Hematopoietic multipotent progenitor cell treated with erythropoietin and hydrocortisone succinate and interleukin-3 and kit ligand, for 6 days (in vitro differentiated cells): ENCODE results near the gene RUNX2.

Experiments used
- DNase-seq: peaks from one replicate; pipeline ENCODE4 v3.0.0-alpha.2; 2015

The RUNX2 gene

DNA sequence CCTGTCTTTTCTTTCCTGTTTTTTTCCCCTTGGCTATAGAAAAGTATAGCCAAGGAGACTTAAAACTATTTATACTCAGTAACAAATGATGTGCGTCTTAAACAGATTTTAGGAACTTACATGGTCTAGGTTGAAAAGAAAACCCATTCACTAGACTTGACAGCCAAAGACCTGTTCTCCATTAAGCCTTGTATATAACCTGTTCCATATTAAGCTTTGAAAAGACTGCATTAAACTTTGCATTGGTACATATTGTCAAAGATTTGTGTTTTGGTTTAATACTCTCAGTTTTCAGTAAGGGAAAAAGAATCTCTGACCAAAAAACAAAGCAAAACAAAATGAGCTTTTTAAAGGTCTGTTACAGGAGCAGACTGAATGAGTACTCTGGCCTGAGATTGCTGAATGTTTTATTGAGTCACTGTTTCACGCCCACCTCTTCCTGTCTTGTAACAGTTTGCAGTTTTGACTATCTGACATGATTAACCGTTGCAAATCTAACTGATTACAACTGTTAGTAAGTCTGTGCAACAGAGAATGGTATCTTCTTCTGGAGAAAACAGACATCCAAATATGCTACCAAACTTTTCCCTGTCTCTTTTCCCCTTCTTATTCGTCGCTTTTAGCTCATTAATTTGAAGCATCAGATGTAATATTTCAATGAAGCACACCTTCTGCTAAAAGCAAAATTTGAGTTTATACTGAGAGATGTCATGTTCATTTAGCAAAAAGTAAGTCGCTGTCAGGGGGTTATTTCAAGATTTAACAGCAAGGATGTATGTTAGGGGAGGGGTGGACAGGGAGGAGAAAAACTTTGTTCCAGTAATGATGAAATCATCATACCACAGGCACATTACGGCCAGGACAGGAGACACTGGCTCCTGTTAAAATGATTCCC is 108.7 kb downstream of the RUNX2 start:
- peak; percentile 81 for DNase-seq

DNA sequence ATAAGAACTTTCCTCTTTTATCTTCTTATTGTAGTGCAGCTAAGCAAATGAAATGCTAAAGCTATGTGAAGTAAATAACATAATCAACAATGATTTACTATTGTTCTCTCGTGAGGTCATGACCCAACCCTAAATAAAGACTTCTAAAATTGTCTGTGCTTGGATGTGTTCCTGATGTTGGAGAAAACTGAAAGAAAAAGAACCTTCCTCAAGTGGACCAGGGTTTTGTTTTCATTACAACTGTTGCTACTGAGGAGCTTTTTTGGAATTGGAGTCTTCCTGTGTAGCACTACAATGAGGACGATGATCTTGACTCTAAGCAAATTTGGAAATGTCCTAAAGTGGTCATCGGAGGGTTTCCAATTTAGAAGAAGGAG is 109.3 kb downstream of the RUNX2 start:
- no peak for DNase-seq

GRCh38 chr6:45438151-45438550 is 110.0 kb downstream of the RUNX2 start:
- no peak for DNase-seq

GRCh38 chr6:45438849-45439406 is 110.8 kb downstream of the RUNX2 start:
- DNase-seq, result no peak

- DNase-seq, result no peak
These were observed 111.3 kb downstream of the RUNX2 start for GRCh38 chr6:45439459-45439858.

GRCh38 chr6:45439861-45440388 is 111.8 kb downstream of the RUNX2 start:
- no peak for DNase-seq

DNA sequence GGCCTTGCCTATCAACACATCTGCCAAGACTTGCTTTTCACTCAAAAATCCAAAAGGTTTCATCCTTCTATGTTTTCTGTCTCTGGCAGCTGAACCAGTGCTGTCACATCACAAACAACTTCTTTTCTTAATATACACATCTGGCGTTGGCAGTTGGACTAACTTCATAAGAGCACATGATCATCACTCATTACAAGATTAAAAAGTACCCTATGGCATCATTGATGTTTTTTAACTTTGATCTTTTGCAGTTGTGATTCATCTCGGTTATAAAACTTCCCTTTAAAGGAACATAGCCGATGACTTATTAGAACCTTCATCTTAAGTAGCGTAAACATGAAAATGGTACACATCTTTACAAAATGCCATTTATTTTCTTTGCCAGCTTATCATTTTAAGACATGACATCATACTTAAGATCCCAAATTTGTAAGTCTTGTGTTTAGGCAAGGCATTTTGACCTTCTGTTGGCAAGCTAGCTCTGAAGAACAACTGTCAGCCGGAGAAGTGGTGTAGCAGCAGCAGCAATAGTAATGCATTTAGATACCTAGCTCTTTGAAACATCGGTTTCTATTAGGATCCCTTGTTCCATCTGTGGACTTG is 113.8 kb downstream of the RUNX2 start:
- DNase-seq, result no peak

DNA sequence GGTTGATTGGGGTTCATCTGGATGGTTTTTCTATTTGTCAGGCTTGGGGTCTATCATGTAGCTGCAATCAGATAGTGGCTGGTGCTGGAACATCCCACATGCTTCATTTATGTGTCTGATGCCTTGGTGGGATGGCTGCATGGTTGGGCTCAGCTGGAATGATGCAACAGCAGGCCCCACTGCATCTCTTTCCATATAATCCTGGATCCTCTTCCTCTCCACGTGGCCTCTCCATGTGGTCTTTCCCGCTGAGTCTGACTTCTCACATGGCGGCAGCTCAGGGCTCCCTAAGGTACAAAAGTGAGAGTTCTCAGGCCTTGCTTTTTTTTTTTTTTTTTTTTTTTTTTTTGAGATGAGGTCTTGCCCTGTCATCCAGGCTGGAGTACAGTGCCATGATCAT is 114.6 kb downstream of the RUNX2 start:
- no peak for DNase-seq

DNA sequence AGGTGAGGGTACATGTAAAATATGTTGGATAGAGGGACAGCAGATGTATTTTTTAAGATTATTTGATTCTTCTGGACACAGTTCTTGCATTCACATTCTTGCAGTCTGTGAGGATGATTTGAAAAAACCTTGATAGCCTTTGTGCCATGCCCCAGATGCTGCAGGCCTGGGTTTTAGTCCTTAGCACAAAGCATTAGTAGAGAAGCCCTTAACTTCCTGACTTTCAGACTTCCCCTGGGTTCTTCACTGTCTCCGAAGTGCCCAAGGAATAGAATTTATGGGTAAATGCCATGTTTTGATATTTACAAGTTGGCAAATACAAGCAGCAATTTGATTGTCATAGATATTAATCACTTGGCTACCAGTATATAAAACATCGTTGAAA is 117.2 kb downstream of the RUNX2 start:
- no peak for DNase-seq

GRCh38 chr6:45445749-45446549 is 117.8 kb downstream of the RUNX2 start:
- DNase-seq, result peak; percentile 93

DNA sequence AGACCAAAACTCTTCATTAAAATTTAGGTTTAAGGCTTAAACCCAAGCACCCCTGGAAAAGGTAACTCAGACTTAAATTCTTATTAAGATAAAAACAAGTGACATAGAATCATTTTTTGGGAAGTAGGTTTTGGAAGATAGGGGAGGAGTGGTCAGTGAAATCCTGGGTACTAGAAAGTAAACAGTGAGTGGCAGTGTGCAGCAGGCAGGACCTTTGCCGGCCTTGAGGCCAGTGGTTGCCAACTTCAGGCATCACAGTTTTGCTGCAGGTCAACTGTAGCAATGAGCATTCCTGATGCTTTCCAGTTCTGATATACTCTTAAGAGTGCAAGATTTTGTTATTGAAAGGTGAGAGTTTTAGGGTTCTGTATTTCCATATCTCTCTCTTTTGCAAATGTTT is 118.9 kb downstream of the RUNX2 start:
- DNase-seq, result no peak

- DNase-seq, result no peak
These were observed 119.6 kb downstream of the RUNX2 start for GRCh38 chr6:45447716-45448115.

DNA sequence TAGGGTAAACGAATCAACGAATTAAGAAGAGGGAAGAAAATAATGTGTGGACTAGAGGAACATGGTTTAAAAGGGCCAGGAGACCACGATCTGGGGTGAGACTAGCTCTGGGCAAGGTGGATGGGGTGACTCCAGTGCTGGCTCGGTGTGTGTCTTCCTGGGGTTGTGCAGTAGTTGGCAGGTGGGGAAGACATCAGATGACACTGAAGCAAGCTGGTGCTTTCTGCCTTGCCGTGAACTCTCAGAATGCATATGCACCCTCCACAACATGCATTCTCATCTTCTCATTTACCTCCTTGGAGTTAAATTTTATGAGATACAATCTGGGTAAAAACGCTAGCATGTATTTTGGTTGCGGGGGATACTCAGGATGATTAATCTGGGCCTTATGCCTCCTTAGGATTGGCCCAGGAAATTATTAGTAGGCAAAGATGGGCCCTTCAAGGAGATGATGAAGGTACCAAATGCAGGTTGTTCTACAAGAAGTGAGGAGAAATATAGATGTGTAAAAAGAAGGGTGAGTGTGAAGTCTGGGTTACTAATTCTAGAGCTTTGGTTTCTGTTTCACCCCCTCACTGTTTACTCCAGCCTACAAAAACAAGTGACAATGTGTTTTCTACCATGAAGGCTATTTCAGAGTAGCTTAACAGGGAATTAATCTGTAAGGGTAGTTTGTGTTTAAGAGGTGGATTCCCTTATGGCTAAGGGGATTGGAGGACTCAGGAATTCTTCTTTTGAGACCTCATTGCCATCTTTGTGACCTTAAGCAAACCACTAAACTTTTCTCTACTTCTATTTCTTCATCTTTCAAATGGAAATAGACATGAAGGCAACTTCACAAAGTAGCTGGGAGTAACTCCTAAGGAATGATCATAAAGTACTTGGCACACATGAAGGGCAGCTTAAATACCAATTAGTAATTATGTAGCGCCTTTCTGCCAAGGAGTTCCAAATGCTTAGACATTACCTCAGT is 120.6 kb downstream of the RUNX2 start:
- no peak for DNase-seq

DNA sequence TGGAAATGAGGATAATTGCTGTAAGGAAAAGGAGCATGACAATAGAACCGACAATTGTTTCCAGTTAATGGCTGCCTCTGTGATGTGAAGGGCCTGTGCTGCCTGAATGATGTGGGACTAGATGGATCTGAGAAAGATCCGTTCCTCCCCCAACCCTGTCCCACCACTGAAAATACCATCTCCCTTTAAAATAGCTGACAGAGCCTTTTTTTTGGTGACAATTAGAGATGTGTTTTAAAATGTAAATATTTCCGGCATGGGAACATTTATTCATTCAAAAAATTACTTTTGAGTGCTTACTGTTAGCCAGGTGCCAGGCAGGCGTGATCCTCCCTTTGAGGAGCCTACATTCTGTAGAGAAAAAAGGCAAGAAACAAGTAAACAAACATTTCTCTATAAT is 122.0 kb downstream of the RUNX2 start:
- DNase-seq, result no peak

- peak; percentile 41 for DNase-seq
These were observed 122.7 kb downstream of the RUNX2 start for GRCh38 chr6:45450831-45451230.

- DNase-seq, result peak; percentile 51
These were observed 126.1 kb downstream of the RUNX2 start for GRCh38 chr6:45454008-45454911.

DNA sequence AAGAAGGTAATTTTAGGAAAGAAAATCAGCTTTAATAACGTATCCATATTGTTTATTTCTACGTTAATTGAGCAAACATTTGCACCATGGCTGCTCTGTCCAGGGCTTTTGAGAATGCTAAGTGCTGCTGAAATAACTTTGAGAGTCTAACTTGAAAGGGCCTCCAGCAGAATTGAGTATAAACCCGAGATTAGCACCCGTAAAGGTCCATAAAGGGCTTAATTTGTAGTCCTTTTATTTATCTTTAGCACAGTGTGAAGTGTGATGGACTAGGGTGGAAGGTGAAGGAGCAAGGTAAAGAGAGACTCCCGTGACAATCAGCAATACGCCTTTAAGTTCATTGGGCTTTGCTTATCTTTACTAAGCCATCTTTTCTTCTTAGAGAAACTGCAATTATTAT is 127.3 kb downstream of the RUNX2 start:
- no peak for DNase-seq

DNA sequence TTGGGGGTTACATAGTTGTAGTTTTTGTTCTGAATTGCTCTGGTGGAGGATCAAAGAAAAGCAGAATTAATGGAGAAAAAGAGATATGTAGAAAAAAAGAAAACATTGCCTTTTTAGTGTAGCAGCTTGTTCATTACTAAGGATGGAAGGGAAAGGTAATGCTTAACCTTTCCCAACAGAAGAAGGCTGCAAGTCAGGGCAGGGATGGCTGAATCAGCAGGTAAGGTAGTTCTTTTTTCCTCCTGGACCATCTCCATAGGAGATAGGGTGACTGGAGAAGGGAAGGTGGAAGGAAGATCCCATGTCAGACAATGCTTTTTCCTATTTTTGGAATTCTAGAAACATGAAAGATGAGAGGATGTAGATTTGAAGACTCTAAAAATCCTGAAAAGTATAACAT is 129.0 kb downstream of the RUNX2 start:
- no peak for DNase-seq

DNA sequence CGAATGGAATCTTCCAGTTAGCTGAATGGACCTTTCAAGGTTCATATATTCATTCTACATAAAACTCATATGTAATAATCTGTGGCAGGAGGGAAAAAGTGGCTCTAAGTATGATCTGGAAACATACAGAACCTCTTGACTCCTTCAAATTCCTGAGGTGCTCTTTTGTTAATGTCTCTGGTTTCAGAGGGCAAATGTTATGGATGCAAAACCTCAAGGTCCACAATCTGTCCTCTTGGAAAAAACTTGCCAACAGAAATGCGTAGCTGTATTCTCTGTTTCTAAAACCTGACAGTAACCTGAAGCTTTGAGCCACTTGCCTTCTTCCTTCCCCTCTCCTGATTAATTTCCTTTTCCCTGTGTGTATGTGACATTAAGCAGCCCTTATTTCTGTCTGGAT is 130.5 kb downstream of the RUNX2 start:
- DNase-seq, result no peak

GRCh38 chr6:45460166-45460565 is 132.0 kb downstream of the RUNX2 start:
- DNase-seq, result no peak

DNA sequence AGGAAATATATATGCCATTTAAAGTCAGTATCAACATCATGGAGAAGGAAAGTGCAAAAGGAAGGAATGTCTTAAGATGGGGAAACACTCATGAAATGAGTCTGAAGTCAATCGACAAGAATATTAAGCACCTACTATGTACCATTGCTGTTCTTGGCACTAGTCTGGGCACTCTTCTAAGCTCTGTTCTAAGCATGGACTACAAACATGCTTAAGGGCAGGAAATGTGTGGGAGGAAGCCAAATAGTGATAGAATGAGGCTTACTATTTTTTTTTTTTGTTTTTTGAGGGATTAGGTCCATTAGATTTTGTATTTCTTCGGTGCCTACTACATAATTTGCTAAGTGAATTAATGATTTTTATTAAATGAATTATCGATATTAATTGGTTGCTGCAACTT is 133.4 kb downstream of the RUNX2 start:
- no peak for DNase-seq
